ENCODE data around the gene WDR47. TPM values are rescaled to one million over a fixed set of nuclear protein-coding genes. Genes with fewer than 3 reads are reported as not detected.

The WDR47 gene
- total and polyA plus RNA-seq, 7 donors, result 3.7 to 34.3 (median 16.0) TPM

GRCh38 chr1:109089242-109090015, 47.5 kb upstream of the WDR47 start:
- intact Hi-C loops (cut with DNase I), result loop anchor here (1.0 to 10.0 kb wide), 3 partner anchors 13 to 305 kb away; partner anchors contain the start of genes CLCC1, SORT1 and TAF13
- Histone ChIP-seq H3K4me3 (peak overlapping the region; percentile 70 to 88 (median 78)), H3K4me1 (peaks cover 0 to 45% (median 34%) of the 10 kb centered on the region in 4 donors), H3K36me3 (peaks cover 0 to 13% (median 3%) of the 10 kb centered on the region in 4 donors), H3K9me3 (no peaks in the 10 kb centered on the region), H3K27me3 (no peaks in the 10 kb centered on the region), H3K27ac (peak overlapping the region; percentile 93 to 97 (median 96))
- WGBS, 2 donors, result 63 to 64% methylated on average over 31 of the region's 31 CpGs
- DNase-seq, result peak; percentile 78
- TF ChIP-seq POLR2A (IDR thresholded peaks at IDR 0.05) (no peak), CTCF (IDR thresholded peaks at IDR 0.05) (peak in 3 of 4 experiments; percentile 41 to 53 (median 51)), POLR2AphosphoS5 (IDR thresholded peaks at IDR 0.05) (peak in 2 of 4 donors; percentile 20 to 46)

GRCh38 chr1:109084563-109085517, 42.9 kb upstream of the WDR47 start:
- H3K27ac ChIP-seq, result no peak overlapping the region

GRCh38 chr1:109083923-109084322, 42.0 kb upstream of the WDR47 start:
- DNase-seq, result no peak
- Histone ChIP-seq H3K27ac (peak overlapping the region in 1 of 4 donors; percentile 11), H3K27me3 (no peaks in the 10 kb centered on the region), H3K4me1 (peaks cover 0 to 1% (median 0%) of the 10 kb centered on the region in 4 donors), H3K4me3 (no peak overlapping the region), H3K36me3 (no peaks in the 10 kb centered on the region), H3K9me3 (no peaks in the 10 kb centered on the region)
- WGBS, 2 donors, result 62 to 78% methylated on average over 1 of the region's 1 CpG
- no peak for TF ChIP-seq EP300 (IDR thresholded peaks at IDR 0.05)
- TF ChIP-seq CTCF (IDR thresholded peaks at IDR 0.05), result no peak
- no peak for TF ChIP-seq POLR2A (IDR thresholded peaks at IDR 0.05)
- no peak for TF ChIP-seq POLR2AphosphoS5 (IDR thresholded peaks at IDR 0.05)
- intact Hi-C loops (cut with DNase I), result no loop called here

More at GRCh38 chr1:109084563-109085517, 42.9 kb upstream of the WDR47 start:
- Histone ChIP-seq H3K4me1 (peaks cover 0 to 10% (median 1%) of the 10 kb centered on the region in 4 donors), H3K4me3 (no peak overlapping the region), H3K36me3 (no peaks in the 10 kb centered on the region), H3K27me3 (no peaks in the 10 kb centered on the region), H3K9me3 (no peaks in the 10 kb centered on the region)
- DNase-seq, result no peak
- no peak for TF ChIP-seq EP300 (IDR thresholded peaks at IDR 0.05)
- TF ChIP-seq POLR2A (IDR thresholded peaks at IDR 0.05), result no peak
- TF ChIP-seq POLR2AphosphoS5 (IDR thresholded peaks at IDR 0.05), result no peak
- no peak for TF ChIP-seq CTCF (IDR thresholded peaks at IDR 0.05)
- intact Hi-C loops (cut with DNase I), result no loop called here
- WGBS, 2 donors, result 91% methylated on average over 13 of the region's 13 CpGs

- no peak for DNase-seq
- WGBS, 2 donors, result 91 to 93% methylated on average over 3 of the region's 3 CpGs
- intact Hi-C loops (cut with DNase I), result no loop called here
Observed at GRCh38 chr1:109083501-109083900, 41.6 kb upstream of the WDR47 start.

More at GRCh38 chr1:109083501-109083900, 41.6 kb upstream of the WDR47 start:
- Histone ChIP-seq H3K36me3 (no peaks in the 10 kb centered on the region), H3K4me3 (no peak overlapping the region), H3K27ac (peak overlapping the region in 2 of 4 donors; percentile 11), H3K4me1 (no peaks in the 10 kb centered on the region), H3K9me3 (no peaks in the 10 kb centered on the region), H3K27me3 (no peaks in the 10 kb centered on the region)
- no peak for TF ChIP-seq POLR2AphosphoS5 (IDR thresholded peaks at IDR 0.05)
- TF ChIP-seq POLR2A (IDR thresholded peaks at IDR 0.05), result no peak
- no peak for TF ChIP-seq EP300 (IDR thresholded peaks at IDR 0.05)
- no peak for TF ChIP-seq CTCF (IDR thresholded peaks at IDR 0.05)
